NCI-H146 treated with DMSO at 0.1 percent for 48 hours (cell line): ENCODE results near the gene LRRC4C.
"Not testable (repeated sequence)": the region's sequence is repeated elsewhere in the genome, so short reads cannot be mapped to it uniquely, and the experiment has no call there.

Experiments used
- DNase-seq: peaks from one replicate; lab custom pipeline; 2025; ENCODE audit not compliant: unreplicated experiment; lab: John Stamatoyannopoulos, UW

The LRRC4C gene

DNA sequence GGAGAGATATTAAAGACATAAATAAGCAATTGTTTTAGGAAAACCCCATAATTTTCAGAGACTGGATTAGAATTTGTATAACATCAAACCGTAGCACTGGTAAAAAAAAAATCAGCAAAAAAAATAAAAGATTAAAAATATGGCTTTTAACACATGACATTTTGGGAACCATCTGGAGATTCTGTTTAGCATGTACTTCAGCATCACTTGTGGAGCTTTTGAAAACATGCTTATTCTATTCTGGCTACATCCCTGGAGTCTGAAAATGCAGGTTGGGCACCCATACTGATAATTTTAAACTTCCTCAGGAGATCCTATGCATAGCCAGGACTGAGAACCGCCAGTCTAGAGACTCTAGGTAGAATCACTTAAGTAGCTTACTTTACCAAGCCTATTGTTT lies 1190.9 kb downstream of the LRRC4C start:
- DNase-seq: no peak

- DNase-seq: no peak
Observed at GRCh38 chr11:40255457-40255856, 1204.0 kb downstream of the LRRC4C start.

GRCh38 chr11:40253166-40253565 lies 1206.3 kb downstream of the LRRC4C start:
- no peak for DNase-seq

GRCh38 chr11:40252236-40252635 lies 1207.2 kb downstream of the LRRC4C start:
- DNase-seq: no peak

GRCh38 chr11:40246983-40247382 lies 1212.5 kb downstream of the LRRC4C start:
- DNase-seq: no peak

DNA sequence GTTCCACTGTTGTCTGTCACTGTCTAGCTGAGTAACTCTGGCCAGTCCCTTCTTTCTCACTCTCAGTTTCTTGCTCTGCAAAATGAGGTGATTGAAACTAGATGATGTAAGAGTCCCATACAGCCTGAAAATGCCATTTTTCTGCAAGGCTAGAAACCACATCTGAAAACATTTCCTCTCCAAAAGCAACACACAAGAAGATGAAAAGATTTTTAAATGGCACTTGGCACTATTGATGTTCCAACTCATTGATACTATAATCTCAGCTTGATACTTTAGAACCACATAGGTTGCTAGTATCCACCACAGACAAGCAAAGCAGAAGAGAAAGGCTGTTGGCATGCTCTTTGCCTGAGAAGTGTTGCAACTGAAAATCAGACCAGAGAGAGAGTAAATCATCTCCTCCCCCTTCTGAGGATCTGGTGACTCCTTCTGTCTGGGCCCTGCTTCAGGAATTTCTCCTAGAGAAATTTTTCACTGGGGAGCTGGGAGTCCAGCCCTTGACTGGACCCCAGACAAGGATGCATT lies 1217.9 kb downstream of the LRRC4C start:
- DNase-seq: no peak

DNA sequence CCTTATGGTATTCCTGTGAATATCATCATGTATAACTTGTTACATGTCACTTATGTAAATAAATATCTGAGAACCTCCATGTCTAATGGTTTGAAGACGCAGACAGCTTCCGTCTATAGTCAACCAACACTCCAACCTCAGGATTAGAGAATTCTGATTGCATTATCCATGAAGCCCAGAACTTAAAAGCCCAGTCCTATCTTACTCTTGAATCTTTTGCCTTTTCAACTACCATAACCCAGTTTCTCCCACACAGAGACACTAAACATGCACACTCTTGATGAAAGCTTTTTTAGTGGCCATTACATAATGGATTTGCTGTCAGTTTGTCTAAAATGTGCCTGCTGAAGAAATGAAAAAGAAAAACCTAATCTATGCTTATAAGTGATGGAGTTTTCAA lies 1219.2 kb downstream of the LRRC4C start:
- no peak for DNase-seq

DNA sequence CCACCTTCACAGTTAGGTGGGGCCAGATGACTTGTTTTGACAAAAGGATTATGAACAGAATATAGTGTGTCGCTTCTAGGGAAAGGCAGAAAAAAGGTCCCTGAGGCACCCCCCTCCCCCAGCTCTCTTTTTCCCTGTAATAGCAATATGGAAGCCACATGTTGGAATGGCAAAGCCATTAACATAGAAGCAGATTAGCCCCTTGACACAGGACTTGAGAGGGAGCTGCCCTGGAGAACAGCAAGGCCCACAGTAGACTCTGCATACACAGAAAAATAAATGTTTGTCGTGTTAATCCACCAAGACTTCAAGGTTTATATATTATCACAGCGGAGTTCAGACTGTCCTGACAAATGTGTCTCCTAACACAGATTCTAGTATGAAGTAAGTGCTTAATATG lies 1222.9 kb downstream of the LRRC4C start:
- DNase-seq: no peak

DNA sequence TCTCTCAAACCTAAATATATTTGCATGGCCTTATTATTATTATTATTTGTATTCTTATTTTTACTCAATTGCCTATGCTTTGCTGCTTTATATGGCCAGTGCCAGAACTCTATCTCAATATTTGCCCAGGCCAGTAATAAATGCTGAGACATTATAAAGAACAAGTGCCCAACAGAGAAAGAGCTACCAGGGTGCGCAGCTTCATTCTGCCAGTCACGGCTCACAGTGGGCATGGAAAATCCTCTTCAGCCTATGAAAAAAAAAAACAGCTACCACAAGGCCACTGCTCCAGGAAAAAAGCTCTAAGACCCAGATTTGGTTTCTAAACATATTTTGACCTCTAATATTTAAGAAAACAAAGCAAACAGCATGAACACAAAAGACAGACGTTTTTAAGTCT lies 1223.6 kb downstream of the LRRC4C start:
- no peak for DNase-seq

GRCh38 chr11:40230821-40231220 lies 1228.6 kb downstream of the LRRC4C start:
- DNase-seq: no peak

- DNase-seq: no peak
Observed at GRCh38 chr11:40228662-40229061, 1230.8 kb downstream of the LRRC4C start.

DNA sequence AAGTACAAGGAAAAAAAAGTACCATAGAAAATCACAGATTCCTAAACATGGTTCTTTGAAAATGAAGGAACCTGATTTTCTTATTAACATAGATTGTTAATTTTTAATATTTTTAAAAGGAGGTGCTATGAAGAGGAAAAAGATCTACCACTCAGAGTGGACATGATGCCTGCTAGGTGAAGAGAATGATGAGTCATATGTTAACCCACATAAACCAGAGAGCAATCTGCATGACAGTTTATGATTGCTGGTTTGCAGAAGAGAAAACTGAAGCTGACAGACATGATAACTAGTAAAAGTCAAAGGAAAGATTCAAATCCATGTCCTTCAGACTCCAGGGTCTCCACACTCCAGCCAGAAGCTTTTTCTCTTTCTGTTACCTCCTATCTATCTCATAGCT lies 1231.7 kb downstream of the LRRC4C start:
- no peak for DNase-seq

- no peak for DNase-seq
Observed at GRCh38 chr11:40226654-40227053, 1232.8 kb downstream of the LRRC4C start.

- no peak for DNase-seq
Observed at GRCh38 chr11:40223596-40224330, 1235.7 kb downstream of the LRRC4C start.

GRCh38 chr11:40219401-40219800 lies 1240.1 kb downstream of the LRRC4C start:
- no peak for DNase-seq

GRCh38 chr11:40215556-40215955 lies 1243.9 kb downstream of the LRRC4C start:
- no peak for DNase-seq

GRCh38 chr11:40207416-40207815 lies 1252.0 kb downstream of the LRRC4C start:
- no peak for DNase-seq

DNA sequence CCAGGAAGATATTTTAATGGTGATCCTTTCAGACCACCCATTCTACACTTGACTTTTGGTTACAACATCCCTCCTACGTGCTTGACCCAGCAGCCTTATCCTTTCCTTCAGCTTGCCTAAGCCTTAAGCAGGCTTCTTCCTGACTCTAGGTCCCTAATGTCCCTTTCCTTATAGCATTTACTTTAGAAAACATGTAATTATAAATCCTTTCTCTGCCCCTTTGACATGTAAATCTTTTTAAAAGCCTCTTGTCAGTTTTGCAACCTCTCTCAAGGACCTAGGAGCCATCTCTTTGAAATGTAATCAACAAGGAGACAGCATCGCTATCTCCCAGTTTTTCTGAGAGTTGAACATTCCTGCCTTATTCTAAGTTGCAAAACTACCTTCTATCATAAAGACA lies 1255.2 kb downstream of the LRRC4C start:
- no peak for DNase-seq

DNA sequence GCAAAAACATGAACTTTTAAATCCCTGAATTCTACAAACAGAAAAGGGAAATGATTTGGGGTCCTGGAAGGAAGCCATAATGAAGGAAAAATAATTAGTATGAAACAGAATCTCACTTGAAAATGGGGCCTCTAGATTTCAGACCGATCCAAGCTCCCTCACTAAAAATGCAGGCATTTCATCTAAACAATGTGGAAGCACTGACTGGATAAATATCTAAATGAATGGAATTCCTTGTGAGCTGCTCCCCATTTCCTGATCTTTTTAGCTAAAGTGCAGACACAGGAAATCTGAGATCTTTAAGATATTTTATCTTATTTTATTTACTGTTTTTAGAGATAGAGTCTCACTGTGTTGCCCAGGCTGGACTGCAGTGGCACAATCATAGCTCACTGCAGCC lies 1255.8 kb downstream of the LRRC4C start:
- no peak for DNase-seq

DNA sequence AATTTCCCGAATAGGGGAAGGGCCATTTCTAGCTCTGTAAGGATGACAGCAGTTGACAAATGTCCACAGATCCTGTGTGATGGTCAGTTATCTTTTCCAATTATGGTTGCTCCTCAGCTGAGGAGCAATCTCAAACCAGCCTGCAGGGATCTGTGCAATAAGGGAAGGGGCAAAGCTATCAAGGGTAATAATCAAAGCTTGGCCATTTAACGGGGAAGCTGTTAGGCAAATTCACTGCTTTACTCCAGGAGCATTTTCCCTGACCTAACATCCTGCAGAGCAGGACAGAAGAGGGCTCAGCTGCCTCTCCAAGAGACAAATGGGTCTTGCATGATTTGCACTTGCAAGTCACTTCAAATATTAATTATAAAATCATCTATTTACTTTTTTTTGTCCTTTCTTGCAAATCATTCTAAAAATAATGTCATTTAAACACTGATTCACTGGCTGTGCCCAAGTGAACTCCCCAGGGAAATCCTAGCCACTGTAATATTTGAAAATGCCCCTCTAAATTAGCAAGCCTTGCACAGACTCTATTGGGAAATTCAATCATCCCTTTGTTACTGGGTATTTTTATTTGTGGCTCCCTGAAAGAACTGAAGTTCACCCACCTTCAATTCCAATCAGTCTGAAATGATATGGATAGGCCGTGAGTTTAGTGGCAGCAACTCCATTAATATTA lies 1256.7 kb downstream of the LRRC4C start:
- DNase-seq: no peak

DNA sequence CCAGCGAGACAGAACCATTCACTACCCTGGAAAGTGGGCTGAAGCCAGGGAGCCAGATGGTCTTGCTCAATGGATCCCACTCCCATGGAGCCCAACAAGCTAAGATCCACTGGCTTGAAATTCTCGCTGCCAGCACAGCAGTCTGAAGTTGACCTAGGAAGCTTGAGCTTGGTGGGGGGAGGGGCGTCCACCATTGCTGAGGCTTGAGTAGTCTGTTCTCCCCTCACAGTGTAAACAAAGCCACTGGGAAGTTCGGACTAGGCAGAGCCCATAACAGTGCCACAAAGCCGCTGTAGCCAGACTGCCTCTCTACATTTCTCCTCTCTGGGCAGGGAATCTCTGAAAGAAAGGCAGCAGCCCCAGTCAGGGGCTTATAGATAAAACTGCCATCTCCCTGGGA lies 1266.9 kb downstream of the LRRC4C start:
- not testable (repeated sequence) for DNase-seq

- no peak for DNase-seq
Observed at GRCh38 chr11:40190294-40190693, 1269.2 kb downstream of the LRRC4C start.
